Right renal cortex interstitium (tissue), 3 donors: ENCODE results near the gene SLC26A1. TPM values are rescaled to one million over a fixed set of nuclear protein-coding genes. Genes with fewer than 3 reads are reported as not detected.
"Not testable (repeated sequence)": the region's sequence is repeated elsewhere in the genome, so short reads cannot be mapped to it uniquely, and the experiment has no call there.

Source experiments
- DNase-seq, 3 donors: peaks; one replicate each; pipeline ENCODE4 v3.0.0-alpha.2; 2013; ENCODE audit warnings: low read depth in 3 of 3, low spot score in 2 of 3
- polyA plus RNA-seq, 3 donors: library from polyadenylated mRNA; unstranded; fragments of 120-200 nt; gene quantifications; one replicate each; pipeline ENCODE4 v1.2.1, GENCODE V29; 2013; ENCODE audit not compliant: insufficient read length in 3 of 3

SLC26A1 gene
- polyA plus RNA-seq, 3 donors, result 7.2 to 8.9 (median 7.7) TPM

DNA sequence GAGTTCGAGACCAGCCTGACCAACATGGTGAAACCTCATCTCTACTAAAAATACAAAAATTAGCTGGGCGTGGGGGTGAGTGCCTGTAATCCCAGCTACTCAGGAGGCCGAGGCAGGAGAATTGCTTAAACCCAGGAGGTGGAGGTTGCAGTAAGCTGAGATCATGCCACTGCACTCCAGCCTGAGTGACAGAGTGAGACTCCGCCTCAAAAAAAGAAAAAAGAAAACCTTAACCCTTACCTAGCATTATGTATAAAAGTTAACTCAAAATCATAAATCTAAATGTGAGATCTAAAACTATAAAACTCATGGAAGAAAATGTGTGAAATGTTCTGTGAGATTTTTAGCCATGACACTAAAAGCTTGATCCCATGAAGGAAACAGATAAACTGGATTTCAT lies 53.7 kb downstream of the SLC26A1 start:
- DNase-seq, result not testable (repeated sequence)

Other genes with a start within 250 kb of the SLC26A1 start
- gene CPLX1, start 167.3 kb downstream of the SLC26A1 start, polyA plus RNA-seq, result 1 to 10 TPM in 2 of 3 donors, under 1 TPM in 1; 1.00 to 1.4 (median 1.3) TPM
- 10 to 100 TPM; 43.4 to 51.6 (median 50.9) TPM for gene GAK, start 61.1 kb downstream of the SLC26A1 start, polyA plus RNA-seq
- gene TMEM175, start 60.9 kb downstream of the SLC26A1 start, polyA plus RNA-seq, result 10 to 100 TPM; 17.3 to 30.1 (median 24.2) TPM
- gene DGKQ, start 19.8 kb downstream of the SLC26A1 start, polyA plus RNA-seq, result 1 to 10 TPM; 5.0 to 5.9 (median 5.8) TPM
- 10 to 100 TPM; 10.4 to 11.4 (median 10.6) TPM for gene IDUA, start 6.4 kb downstream of the SLC26A1 start, polyA plus RNA-seq
- gene FGFRL1, start 18.2 kb upstream of the SLC26A1 start, polyA plus RNA-seq, result 10 to 100 TPM; 33.4 to 41.1 (median 36.0) TPM
- 10 to 100 TPM; 11.3 to 14.9 (median 11.5) TPM for gene RNF212, start 120.2 kb upstream of the SLC26A1 start, polyA plus RNA-seq
- 1 to 10 TPM; 5.8 to 8.1 (median 6.9) TPM for gene SPON2, start 179.2 kb upstream of the SLC26A1 start, polyA plus RNA-seq